Posterior vena cava (tissue), 2 donors: ENCODE measurements around the gene TRAK1. TPM values are rescaled to one million over a fixed set of nuclear protein-coding genes. Genes with fewer than 3 reads are reported as not detected.

Source experiments
- total RNA-seq, 2 donors: library from RNA; stranded (reverse); fragmentation: NEBNext Ultra II Directional; extraction: Animal tissue kit (Norgen Biotek cat#: 25700); gene quantifications; one replicate each; pipeline ENCODE4 v1.2.1, GENCODE V29; 2021
- donor health status: DM: yes; HTN: yes; CAD: no.
- donor health status: DM: yes; HTN: yes; CAD: no.

Gene TRAK1
- total RNA-seq, 2 donors from 2014 or later, result 29.4 to 39.2 TPM

Other genes starting within 250 kb of the TRAK1 start
- 1 to 10 TPM; 7.5 to 7.8 TPM for gene ULK4, start 129.3 kb upstream of the TRAK1 start, total RNA-seq
- gene CCK, start 174.8 kb downstream of the TRAK1 start, total RNA-seq, result not detected